Stimulated activated CD8-positive, alpha-beta memory T cell treated with anti-CD3 and anti-CD28 coated beads, Interleukin-4, amount 100 ng/mL, for 24 hours (primary cell): ENCODE results near the gene TLE5.
"Not testable (repeated sequence)": the region's sequence is repeated elsewhere in the genome, so short reads cannot be mapped to it uniquely, and the experiment has no call there.

Experiments used
- DNase-seq: peaks from one replicate; pipeline ENCODE4 v3.0.0-alpha.2; 2020; ENCODE audit warnings: low read depth

Gene TLE5

DNA sequence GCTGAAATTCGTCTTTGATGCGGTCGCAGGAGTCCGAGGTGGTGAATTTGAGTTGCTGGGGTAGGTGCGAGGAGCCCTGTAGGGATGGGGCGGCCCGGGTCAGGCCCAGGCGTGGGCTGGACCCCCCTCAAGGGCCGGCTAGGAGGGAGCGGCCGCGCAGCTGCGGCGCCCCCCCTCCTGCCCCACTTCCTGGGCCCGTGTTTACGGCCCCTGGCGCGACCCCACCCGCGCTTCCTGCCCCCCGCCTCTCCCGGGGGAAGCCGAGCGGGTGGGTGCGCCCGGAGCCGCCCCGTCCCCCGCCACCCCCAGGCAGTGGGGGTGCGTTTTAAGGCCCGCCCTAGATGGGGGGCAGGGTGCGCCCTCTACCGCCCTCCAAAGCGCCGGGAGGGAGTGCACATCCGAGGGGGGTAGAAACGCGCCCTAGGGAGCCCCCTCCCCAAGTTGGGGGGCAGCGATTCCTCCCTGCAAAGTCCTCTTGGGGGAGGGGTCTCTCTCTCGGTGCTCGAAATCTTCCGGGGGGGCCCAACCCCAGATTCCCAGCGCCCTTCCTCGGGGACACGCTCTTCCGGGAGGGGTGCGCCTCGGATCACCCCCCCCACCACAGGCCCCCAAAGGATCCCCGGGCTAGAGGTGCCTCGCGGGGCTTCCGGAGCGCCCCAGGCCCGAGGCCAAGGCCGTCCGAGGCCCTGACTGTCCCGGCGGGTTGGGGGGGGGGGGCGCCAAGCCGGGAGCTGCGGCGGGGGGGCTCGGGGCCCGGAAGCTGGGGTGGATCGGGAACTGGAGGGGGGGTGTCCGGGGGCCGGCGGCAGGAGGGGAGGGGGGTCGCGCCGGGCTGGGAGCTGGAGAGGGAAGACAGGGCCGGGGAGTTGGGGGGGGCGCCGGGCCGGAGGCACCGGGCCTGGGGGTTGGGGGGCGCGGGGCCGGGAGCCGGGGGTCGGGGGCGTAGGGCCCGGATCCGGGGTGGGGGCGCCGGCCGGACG, 823 bp downstream of the TLE5 start:
- peak; percentile 44 for DNase-seq

DNA sequence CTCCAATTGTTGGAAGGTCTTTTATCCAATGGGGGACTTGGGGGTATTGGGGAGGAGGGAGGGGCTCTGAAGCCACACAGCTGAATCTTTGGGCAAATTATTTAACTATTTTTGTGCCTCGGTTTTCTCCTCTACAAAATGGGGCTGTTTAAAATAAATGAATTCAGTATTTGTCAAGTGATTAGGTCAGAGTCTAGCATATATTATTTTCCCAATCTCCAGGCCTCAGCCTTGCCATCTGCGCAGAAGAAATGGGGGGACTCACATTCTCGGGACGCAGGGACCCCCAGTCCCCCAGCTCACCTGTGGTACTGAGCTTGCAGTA, 1.5 kb downstream of the TLE5 start:
- DNase-seq = no peak

DNA sequence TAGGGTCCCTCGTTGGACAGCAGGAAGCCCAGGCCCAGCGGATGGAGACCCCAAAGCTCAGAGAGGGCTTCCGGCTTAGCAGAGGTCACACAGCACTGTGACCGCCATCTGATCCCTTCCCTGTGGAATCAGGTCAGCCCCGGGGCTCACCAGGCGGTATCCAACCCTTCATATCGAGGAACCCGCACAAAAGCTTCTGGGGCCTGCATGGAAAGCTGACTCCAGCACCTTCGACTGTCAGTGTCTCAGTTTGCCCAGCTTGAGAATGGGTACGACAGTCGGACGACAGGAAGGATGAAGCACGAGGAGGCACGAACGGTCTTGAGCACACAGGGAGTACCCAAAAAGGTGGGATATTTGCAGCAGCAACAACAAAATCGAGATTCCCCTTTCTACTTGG, 2.6 kb downstream of the TLE5 start:
- DNase-seq = no peak

DNA sequence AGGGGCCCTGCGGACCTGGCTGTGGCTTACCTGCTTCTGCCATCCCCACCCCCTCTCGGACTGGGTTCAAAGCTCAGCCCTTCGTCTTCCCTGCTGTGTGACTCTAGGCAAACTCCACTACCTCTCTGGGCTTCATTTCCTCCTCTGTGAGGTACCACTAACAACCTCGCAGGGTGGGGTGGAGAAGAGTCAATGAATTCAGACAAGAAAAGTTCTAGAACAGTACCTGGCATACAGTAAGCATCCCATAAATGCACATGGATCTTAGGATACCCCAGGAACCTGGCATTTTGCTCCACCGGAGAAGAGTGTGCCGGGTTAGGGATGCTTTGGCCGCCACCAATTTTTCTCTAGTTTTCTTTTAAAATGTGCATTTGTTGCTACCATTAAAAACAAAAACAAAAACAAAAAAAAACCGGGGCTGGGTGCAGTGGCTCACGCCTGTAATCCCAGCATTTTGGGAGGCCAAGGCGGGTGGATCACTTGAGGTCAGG, 3.4 kb downstream of the TLE5 start:
- no peak for DNase-seq

DNA sequence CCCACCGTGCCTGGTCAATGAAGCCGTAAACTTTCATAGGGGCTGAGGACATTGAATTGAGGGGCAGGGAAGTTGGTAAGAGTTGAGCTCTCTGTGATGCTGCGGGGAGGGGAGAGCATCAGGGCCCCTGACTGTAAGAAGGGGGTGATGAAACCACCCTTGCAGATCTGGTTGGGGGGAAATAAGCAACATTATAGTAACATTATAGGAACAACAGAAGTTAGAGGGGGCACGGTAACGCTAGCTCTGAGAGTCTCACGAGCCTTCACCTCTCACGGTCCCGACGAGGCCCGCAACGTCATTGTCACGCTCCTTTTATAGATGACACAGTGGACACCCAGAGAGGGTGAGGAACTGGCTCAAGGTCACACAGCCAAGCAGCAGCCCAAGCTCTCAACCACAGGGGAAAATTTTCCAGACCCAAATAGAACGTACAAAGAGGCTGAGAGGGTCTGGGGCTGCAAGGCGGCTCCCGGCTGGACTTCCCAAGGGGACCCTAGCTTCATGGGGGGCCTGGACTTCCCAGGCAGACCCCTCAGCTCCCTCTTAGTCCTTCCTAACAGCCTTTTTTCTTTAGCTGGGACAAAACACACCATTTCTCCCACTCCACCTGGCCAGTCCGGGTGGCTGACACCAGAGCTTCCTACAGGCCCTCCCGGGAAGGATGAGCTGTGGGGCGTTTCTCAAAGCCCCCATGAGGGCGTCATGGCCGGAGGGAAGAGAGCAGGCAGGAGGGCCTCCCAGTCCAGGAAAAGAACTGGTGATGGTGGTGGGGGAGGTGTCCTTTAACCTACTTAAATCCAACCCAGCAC, 4.1 kb downstream of the TLE5 start:
- no peak for DNase-seq

DNA sequence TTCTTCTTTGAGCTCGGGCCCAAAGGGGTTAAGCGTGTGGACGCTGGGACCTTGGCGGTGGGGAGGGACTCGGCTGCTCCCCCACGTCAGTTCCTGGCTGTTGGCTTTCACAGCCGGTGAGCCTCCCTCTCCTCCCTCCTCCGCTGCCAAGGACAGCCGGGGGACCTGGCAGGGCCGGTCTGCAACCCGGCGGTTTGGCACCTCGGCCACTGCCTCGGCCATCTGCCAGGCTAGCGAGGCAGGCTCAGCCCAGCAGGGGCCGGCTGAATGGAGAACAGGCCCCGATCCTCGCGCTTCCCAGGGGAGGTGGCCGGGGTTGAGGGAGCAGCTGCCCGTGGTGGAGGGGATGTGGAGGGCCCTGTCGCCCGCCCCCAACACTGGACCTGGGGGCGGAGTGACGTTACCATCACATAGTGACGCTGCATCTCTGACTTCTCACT, 5.0 kb downstream of the TLE5 start:
- no peak for DNase-seq

DNA sequence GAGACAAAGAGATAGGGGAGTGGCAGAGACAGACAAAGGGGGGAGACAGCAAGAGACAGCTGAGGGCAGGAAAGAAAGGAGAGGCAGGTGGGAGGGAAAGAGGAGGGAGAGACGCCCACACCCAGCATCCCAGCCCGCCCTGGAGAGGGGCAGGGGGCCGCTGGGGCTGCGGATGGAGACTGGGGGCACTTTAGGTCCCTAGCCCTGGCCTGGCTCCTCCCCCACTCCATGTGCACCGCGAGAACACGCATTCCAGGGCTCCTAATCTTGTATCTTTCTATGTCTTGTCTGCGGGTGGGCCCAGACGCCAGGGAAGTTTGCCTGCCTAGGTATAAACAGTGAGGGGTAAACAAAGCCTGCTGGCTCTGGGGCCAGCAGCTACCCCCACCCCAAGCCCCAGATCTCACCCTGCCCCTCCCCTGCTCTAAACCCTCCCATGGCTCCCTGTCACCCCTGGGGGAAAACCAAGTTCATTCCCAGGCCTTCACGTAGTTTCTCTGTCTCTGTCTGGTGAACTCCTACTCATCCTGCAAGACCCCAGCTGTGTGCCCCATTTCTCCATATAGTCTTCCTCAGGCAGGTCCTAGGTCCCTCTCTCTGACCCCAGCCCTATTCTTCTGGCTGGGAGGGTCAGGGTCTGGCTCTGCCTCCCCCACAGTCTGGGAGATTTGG, 5.7 kb downstream of the TLE5 start:
- DNase-seq = no peak

DNA sequence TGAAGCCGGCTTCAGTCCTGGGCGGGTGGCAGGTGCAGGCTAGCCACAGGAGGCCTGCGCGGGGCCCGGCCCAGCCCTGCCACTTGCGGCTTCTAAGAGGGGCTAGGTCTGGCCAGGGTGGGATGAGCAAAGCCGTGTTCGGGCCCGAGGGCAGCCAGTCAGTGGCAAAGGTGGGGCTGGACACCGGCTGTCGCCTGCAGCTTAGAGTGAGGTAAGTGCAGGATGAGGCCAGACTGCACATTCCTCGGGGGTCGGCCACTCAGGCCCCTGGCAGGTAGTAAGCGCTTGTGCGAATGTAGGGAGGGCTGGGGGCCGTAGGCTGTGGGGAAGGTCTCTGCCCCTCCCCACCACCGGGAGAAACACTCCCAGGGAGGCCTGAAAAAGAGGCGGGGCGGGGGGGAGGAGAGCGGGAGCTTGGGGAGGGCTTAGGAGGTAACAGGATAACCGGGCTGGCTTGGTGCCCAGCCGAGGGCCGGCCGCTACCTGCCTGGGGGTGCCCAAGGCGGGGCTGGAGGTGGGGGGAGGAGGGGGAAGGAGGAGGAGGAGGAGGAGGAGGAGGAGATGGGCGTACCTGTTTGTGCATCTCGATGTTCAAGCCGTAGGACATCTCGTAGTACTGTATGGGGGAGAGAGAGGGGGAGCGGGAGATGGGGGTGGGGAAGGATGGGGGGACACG, 6.4 kb downstream of the TLE5 start:
- no peak for DNase-seq

DNA sequence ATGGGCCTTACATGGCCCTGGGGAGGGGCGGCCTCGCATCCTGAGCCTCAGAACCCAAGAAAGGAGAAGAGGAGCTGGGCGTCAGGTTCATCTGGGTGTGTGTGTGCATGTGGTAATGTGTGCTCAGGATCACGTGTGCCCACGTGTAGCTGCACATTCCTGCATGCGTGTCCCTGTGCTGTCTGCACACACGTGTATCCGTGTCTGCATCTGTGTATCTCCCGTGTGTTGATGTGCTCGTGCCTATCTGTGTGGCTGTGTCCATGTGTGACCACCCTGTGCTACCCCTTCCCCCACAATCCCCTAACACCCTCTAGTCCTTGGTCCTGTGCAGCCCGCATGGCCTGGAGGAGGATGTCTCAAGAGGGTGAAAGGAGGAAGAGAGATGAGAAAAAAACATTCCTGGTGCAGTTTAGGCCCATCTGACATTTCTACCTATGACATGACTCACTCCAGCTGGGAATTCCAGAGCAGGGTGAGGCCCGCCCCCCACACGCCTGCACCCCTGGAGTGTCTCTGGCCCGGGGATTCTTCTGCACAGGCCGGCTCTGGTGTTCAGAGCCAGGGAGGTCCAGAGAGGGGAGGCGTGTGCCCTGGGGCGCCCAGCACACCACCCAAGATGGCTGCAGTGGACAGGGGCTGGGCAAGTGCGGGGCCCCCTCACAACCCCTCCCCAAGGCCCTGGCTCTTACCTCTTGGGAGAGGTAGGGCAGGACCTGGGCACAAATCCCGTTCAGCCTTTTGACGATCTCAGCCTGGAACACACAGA, 7.1 kb downstream of the TLE5 start:
- DNase-seq = no peak

DNA sequence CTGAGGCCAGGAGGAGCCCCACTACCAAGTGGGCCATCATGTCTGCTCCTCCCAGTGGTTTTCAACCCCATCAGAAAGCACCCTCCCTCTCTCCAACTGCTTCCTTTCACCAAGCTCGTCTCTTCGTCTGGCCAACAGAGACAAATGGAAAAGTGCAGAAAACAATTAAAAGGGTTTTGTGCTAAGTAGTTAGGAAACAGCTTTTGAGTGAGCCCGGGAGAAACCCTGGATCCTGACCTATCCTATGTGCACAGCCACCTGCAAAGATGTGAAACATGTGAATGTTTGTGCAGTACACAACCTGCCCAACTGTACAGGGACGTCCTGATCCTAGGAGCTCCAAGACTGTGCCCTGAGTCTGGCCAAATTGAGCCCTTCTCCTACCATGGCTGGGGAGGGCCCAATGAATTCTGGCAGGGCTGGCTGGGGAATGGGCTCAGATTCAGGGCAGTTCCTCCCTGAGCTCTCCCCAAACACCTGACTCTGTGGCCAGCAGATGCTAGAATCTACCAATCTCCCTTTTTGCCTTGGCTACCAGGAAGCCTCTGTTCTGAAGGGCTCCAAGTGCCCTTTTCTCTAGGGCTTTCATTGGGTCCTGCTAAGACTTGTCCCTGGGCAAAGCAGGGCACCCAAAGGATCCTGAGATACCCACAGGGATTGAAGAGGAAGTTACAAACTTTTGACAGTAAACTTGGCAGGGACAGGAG, 7.9 kb downstream of the TLE5 start:
- no peak for DNase-seq

DNA sequence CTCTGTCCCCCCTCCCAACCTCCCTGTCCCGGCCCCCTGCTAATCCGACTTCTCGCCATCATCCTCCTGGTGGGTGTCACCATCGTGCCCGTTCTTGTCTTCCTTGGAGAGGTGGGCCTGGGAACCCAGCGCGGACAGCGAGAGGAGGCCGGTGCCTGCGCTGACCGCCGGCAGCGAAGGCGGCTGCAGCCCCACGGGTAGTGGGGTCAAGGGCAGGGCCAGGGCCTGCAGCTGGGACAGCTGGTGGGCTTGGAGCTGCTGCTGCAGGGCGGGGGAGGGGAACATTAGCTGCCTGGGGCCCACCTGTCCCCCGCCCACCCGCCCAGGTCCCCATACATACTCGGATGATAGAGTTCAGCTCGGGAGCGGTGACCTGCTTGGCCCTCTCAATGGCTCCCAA, 8.5 kb downstream of the TLE5 start:
- DNase-seq = no peak

DNA sequence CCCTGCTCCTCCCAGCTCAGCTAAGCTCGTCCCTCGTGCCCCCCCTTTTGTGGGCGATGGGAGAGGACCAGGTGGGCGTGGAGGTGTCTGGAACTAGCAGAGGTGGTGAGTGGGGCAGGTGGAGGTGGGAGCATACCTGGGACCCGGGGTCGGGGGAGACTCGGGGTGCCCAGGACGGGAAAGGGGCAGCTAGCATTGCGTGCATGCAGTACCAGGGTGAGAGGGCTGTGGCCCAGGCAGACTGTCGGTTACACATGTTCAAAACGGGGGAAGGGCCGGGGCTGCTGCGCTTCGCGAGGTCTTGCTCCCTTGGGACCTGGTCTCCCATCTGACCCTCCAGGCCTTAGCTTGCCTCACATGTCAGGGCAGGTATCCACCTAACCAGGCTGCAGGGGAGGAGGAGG, 9.1 kb downstream of the TLE5 start:
- no peak for DNase-seq

DNA sequence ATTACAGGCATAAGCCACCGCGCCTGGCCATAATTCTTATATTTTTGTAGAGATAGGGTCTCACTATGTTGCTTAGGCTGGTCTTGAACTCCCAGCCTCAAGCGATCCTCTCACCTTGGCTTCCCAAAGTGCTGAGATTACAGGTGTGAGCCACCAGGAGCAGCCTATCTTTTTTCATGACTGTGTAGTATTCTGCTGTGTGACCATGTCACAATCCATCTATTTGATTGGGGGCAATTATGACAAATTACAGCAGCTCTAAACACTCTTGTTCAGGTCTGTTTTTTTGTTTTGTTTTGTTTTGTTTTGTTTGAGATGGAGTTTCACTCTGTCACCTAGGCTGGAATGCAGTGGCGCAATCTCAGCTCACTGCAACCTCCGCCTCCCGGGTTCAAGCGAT, 12.3 kb downstream of the TLE5 start:
- not testable (repeated sequence) for DNase-seq

DNA sequence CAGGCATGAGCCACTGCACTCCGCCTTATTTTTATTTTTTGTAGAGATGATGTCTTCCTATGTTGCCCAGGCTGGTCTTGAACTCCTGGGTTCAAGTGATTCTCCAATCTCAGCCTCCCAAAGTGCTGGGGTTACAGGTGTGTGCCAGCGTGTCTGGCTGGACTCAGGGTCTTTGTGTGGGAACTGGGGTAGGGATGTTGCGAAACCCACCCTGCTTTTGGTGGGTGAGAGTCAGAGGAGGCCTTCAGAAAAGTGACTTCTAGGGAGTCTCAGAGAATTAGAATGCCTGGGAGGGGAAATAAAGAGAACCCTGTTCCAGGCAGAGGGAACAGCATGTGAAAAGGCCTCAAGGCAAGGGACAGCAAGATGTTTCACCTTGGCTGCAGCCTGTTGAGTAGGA, 13.2 kb downstream of the TLE5 start:
- DNase-seq = no peak

DNA sequence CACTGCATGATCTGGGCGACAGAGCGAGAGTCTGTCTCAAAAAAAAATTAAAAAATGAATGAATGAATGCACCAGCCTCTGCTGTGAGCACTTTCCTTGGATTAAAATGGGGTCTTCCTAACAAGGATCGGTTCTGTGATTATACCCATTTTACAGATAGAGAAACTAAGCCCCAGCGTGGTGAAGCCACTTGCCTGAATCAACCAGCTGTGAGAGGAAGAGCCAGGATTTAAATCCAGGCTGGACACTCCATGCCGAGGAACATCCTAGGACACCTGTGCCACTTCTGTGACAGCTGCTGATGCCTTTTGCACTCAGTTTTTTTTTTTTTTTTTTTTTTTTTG, 14.1 kb downstream of the TLE5 start:
- no peak for DNase-seq

DNA sequence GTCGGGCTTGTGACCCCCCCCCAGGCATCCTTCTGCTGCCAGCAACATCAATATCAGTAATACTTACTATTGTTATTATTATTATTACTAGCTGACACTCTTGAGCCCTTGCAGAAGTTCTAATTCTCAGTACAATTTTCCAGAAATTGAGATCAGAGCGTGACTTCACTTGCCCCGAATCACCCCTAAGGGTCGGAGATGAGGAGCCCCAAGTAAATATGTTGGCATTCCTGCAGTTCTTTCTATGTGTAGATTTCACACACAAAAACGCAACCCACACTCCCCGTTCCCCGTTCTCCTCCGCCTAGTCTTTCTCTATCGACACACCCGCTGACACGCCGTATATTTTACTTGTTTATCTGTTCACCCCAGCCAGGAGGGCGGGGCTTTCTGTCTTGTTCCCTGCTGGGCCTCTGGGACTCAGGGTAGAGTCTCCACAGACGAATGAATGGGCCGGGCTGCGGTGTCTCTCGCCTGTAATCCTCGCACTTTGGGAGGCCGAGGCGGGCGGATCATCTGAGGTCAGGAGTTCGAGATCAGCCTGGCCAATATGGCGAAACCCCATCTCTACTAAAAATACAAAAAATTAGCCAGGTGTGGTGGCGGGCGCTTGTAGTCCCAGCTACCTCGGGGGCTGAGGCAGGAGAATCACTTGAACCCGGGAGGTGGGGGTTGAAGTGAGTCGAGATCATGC, 14.7 kb downstream of the TLE5 start:
- DNase-seq = peak; percentile 42

DNA sequence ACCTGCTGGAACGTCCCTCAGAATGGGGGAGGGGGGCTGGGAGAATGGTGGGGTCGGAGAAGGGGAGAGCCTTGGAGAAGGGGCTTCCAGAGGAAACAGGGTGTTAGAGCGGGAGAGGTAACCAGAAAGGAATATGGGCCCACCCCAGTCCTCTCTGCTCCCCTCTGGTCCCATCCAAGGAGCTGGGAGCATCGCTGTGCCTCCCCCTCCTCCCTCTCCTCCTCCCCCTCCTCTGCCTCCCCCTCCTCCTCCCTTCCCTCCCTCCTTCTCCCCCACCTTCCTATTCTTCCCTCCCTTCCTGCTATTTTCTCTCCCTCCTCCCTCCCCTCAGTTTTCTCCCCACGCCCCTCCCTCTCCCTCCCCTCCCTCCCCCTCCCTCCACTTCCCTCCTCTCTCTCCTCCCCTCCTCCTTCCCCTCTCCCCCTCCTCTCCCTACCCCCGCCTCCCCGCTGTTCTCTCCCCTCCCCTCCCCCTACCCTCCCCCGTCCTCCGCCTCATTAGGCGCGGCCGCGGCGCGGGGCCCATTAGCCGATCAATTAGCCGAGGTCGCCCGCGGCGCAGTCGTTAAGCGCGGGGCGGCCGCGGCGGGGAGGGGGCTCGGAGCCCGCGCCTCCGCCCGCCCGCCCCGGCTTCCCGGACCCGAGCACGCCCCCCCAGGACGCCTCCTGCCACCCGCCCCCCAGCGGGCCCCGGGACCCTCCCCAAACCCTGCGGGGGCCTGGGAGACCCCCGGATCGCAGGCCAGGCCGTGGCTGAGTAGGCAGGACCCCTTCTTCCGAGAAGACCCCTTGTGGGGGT, 15.4 kb downstream of the TLE5 start:
- no peak for DNase-seq

DNA sequence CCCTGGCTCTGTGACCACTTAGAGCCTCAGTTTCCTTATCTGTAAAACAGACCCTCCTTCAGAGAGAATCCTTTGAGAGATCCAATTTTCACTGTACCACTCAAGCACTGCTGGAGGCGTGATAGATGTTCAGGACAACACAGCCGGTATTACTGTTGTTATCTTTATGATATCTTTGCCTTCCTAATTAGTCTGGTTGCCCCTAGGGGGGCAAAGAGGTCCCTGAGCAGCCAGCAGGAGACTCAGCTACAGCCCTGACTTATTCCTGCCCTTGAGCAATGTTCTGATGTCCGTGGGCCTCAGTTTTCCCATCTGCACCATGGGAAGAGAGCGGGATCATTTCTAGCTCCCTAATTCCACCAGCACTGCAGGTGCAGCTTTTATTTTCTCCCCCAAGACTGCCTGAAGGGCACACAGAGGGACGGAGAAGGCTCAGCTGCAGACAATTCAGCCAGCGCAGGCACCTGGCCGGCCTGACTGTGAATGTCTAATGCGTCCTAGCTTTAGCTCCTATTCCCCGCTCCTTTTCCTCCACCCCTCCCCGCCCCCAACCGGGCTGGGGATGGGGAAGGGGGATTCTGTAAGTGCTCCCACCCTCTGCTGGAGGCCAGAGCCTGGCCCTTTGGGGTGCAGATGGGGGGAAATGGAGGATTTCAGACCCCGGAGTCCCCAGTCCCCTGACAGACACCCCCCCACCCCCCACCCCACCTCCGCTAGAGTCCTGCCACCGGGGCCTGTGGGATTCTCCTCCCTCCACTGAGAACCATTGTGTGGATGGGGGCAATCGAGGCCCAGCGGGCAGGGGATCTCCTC, 16.2 kb downstream of the TLE5 start:
- no peak for DNase-seq
